Right atrium auricular region (tissue), 2 donors: Measurements from ENCODE around the gene LPIN1. TPM values are rescaled to one million over a fixed set of nuclear protein-coding genes. Genes with fewer than 3 reads are reported as not detected.

Source experiments
- DNase-seq: peaks from one replicate; pipeline ENCODE4 v3.0.0-alpha.2; 2019; ENCODE audit warnings: low spot score
- H3K27ac ChIP-seq, 2 donors: fragments of 200-600 bp; sonication (generic); 1 replicate in 1 of 2; 2 replicates in 1 of 2; pipeline ENCODE4 v1.5.1; 2016 to 2019
- H3K27me3 ChIP-seq, 2 donors: fragments of 200-600 bp; sonication (generic); one replicate each; pipeline versions ENCODE4 v1.5.1 to v1.6.0; 2017 to 2019
- H3K36me3 ChIP-seq: fragments of 200-600 bp; sonication (generic); one replicate; pipeline ENCODE4 v1.5.1; 2016
- H3K4me1 ChIP-seq, 2 donors: fragments of 200-600 bp; sonication (generic); one replicate each; pipeline versions ENCODE4 v1.5.1 to v1.6.0; 2017 to 2019
- H3K4me3 ChIP-seq, 2 donors: fragments of 200-600 bp; sonication (generic); 1 replicate in 1 of 2; 2 replicates in 1 of 2; pipeline ENCODE4 v1.5.1; 2017 to 2019; ENCODE audit warnings: mild to moderate bottlenecking in 1 of 2, moderate library complexity in 1 of 2
- H3K9me3 ChIP-seq, 2 donors: fragments of 200-600 bp; sonication (generic); one replicate each; pipeline ENCODE4 v1.5.1; 2019
- total RNA-seq, 2 donors: library from RNA; depleted of rRNA; stranded (reverse); fragments of >200 nt; gene quantifications; one replicate each; pipeline ENCODE4 v1.1.0, GENCODE V29; 2016
- TF ChIP-seq, protein P1 (sequence below), 2 donors: fragments of 200-600 bp; sonication (generic); IDR thresholded peaks; one replicate each; pipeline ENCODE4 v1.5.1; 2019; ENCODE audit warnings: antibody characterized with exemption in 2 of 2

The LPIN1 gene
- total RNA-seq, 2 donors from 2014 or later, result 21.0 to 27.4 TPM

DNA sequence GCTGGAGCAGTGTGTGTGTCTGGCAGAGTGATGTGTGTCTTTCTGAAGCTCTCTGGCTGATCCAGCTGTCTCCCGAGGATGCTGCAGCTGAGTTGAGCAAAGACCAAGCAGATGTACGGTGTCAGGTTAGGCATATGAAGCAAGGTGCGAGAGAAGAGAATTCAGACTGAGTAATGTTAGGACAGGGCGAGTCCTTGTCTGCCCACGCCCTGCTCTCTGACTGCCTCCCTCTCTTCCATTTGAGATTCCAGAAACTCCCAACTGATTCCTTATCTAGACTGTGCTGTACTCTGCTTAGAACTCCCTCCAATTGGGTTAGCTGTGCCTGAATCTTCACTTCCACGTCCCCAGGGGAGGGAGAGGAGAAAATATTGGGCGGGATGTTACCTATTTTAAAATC, 25.7 kb upstream of the LPIN1 start:
- Histone ChIP-seq H3K27me3 (no peaks in the 10 kb centered on the region), H3K4me3 (no peak overlapping the region), H3K27ac (no peak overlapping the region), H3K9me3 (no peaks in the 10 kb centered on the region), H3K36me3 (no peaks in the 10 kb centered on the region), H3K4me1 (no peaks in the 10 kb centered on the region)
- TF ChIP-seq, protein P1, sequence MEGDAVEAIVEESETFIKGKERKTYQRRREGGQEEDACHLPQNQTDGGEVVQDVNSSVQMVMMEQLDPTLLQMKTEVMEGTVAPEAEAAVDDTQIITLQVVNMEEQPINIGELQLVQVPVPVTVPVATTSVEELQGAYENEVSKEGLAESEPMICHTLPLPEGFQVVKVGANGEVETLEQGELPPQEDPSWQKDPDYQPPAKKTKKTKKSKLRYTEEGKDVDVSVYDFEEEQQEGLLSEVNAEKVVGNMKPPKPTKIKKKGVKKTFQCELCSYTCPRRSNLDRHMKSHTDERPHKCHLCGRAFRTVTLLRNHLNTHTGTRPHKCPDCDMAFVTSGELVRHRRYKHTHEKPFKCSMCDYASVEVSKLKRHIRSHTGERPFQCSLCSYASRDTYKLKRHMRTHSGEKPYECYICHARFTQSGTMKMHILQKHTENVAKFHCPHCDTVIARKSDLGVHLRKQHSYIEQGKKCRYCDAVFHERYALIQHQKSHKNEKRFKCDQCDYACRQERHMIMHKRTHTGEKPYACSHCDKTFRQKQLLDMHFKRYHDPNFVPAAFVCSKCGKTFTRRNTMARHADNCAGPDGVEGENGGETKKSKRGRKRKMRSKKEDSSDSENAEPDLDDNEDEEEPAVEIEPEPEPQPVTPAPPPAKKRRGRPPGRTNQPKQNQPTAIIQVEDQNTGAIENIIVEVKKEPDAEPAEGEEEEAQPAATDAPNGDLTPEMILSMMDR (IDR thresholded peaks at IDR 0.05), result no peak
- no peak for DNase-seq

DNA sequence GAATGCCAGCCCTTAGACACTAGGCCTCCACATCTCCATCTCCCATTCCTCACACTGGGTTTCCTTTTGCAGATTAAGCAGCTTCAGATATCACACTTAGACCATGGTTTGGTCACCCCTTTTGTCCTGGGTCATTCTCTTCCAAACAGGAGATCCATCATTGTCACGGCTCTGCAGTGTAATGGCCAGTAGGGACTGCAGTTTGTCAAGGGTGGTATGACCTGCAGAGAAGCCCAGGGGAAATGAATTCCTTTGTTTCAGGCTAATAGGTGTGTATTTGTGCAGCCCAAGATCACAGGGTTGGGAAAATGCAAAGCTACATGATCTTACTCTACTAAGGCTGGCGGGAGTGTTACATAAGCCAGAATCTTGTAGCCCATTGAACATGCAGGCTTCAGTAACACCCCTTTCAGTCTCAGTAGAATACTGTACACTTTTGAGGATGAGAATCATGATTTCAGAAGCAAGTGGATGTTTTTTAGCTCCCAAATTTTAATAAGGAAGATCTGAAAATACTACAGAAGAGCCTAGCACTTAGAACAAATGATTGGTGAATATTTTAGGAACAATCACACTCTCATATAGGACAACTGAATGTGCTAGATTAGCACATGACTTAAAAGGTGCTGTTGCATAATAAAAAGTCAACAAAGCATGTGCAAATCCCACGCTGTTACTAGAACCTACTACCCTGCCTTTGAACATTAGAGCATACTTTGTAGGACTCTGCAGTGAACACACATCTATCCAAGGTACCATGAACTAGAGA, 24.0 kb upstream of the LPIN1 start:
- H3K4me1 ChIP-seq, result no peaks in the 10 kb centered on the region
- TF ChIP-seq, protein P1 (IDR thresholded peaks at IDR 0.05), result no peak
- H3K27me3 ChIP-seq, result no peaks in the 10 kb centered on the region
- no peak overlapping the region for H3K4me3 ChIP-seq
- DNase-seq, result no peak
- no peak overlapping the region for H3K27ac ChIP-seq
- no peaks in the 10 kb centered on the region for H3K9me3 ChIP-seq
- no peaks in the 10 kb centered on the region for H3K36me3 ChIP-seq

DNA sequence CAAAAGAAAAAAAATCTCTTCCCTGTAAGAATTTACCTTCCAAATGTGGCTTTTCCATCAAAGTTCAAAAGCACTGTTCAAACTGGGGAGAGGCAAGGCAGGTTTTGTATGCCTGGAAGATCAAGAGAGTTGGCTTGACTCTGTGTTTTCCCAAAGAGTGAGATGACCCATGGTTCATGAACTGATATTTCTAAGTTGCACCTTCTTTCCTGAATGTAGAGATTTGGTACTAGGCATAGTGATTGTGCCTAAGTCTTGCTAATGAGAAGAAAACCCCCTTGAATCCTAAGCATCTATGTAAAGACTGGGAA, 23.4 kb upstream of the LPIN1 start:
- no peak for DNase-seq
- no peaks in the 10 kb centered on the region for H3K27me3 ChIP-seq
- no peaks in the 10 kb centered on the region for H3K9me3 ChIP-seq
- TF ChIP-seq, protein P1 (IDR thresholded peaks at IDR 0.05), result no peak
- no peaks in the 10 kb centered on the region for H3K36me3 ChIP-seq
- H3K4me3 ChIP-seq, result no peak overlapping the region
- H3K27ac ChIP-seq, result no peak overlapping the region
- H3K4me1 ChIP-seq, result no peaks in the 10 kb centered on the region

DNA sequence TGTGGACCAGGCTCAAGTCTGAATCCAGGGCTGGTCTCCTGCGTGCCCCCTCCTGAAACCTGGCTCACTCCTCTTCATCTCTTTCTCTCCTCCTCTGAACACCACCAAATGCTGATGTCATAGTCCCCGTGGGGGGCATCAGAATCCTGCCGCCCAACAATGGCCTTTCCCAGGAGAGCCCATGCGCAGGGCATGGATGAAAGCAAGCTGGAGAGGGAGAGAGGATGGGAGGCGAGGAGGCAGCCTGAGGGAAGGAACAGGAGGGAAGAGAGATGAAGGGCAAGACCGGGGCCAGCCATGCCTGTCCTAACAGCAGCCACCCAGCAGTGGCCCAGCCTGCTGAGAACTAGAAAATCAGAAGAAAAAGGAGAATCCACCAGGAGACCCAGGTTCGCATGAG, 22.3 kb upstream of the LPIN1 start:
- TF ChIP-seq, protein P1 (IDR thresholded peaks at IDR 0.05), result no peak
- Histone ChIP-seq H3K36me3 (no peaks in the 10 kb centered on the region), H3K4me3 (no peak overlapping the region), H3K9me3 (no peaks in the 10 kb centered on the region), H3K27ac (no peak overlapping the region), H3K27me3 (no peaks in the 10 kb centered on the region), H3K4me1 (no peaks in the 10 kb centered on the region)
- no peak for DNase-seq

DNA sequence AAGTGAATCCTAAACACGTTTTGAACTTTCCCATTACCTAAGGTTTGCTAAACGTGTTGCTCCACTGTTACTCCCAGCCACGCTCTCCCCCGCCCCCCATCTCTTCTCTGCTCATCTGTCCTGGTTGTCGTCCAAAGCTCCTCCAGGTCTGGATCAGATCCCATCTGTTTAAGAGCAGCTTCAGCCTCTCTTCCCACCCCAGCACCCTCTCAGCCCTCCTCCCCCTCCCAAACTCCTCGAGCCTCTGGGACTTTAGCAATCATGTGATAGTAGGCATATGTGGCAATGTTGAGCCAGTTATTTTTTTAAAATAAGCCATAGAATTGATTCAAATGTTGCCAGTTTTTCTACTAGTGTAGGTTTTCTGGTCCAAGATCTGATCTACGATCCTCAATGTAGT, 20.0 kb upstream of the LPIN1 start:
- Histone ChIP-seq H3K9me3 (no peaks in the 10 kb centered on the region), H3K4me1 (no peaks in the 10 kb centered on the region), H3K27ac (no peak overlapping the region), H3K36me3 (no peaks in the 10 kb centered on the region), H3K4me3 (no peak overlapping the region), H3K27me3 (no peaks in the 10 kb centered on the region)
- no peak for DNase-seq
- TF ChIP-seq, protein P1 (IDR thresholded peaks at IDR 0.05), result no peak
